Measurements from ENCODE around the gene ERGIC1.
"Not testable (repeated sequence)": the region's sequence is repeated elsewhere in the genome, so short reads cannot be mapped to it uniquely, and the experiment has no call there.

Gene ERGIC1

DNA sequence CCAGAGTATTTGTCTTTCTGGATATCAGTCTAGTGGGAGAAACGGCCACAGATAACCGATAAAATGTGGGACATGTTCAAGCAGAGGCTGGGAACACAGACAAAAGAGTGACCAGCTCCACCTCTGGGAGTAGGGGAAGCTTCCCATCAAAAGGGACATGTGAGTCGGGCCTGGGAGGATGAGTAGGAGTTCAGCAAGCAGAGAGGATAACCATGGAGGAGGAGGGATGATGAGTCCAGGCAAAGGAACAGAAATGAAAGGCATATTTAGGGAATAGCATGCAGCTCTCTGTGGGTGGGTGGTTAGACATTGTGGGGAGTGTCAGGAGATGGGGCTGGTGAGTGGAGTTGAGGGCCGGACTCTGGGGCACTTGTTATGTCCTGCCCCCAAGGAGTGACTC is 61.5 kb downstream of the ERGIC1 start:
- no peak for DNase-seq (ENCODE audit: extremely low read depth, insufficient read length)

DNA sequence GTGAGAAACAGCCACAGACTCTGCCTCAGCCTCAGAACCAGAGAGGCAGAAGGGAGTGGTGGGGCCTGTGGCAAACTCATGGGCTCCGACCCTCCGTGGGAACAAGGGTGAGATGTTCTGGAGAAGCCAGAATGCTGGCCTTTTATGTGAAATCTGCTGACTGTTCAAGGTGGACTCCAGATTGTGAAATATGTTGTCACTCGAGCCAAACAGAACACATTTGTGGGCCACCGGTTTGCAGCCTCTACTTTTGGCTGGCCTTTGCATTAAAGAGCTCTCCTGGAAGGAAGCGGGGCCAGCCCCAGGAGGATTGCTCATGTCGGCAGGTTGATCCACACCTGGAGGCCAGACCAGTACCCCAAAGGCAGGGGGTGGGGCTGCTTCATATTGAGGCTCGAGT is 62.4 kb downstream of the ERGIC1 start:
- no peaks in the 10 kb centered on the region for H3K27me3 ChIP-seq (replicated peaks; ENCODE audit: control insufficient read depth, insufficient read depth, low read length)
- H3K4me3 ChIP-seq (replicated peaks; ENCODE audit: low read depth, low read length) = no peak overlapping the region
- no peak for DNase-seq (ENCODE audit: extremely low read depth, insufficient read length)
- TF ChIP-seq, protein P1, sequence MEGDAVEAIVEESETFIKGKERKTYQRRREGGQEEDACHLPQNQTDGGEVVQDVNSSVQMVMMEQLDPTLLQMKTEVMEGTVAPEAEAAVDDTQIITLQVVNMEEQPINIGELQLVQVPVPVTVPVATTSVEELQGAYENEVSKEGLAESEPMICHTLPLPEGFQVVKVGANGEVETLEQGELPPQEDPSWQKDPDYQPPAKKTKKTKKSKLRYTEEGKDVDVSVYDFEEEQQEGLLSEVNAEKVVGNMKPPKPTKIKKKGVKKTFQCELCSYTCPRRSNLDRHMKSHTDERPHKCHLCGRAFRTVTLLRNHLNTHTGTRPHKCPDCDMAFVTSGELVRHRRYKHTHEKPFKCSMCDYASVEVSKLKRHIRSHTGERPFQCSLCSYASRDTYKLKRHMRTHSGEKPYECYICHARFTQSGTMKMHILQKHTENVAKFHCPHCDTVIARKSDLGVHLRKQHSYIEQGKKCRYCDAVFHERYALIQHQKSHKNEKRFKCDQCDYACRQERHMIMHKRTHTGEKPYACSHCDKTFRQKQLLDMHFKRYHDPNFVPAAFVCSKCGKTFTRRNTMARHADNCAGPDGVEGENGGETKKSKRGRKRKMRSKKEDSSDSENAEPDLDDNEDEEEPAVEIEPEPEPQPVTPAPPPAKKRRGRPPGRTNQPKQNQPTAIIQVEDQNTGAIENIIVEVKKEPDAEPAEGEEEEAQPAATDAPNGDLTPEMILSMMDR (IDR thresholded peaks at IDR 0.05; ENCODE audit: insufficient read depth, low read length, poor library complexity, severe bottlenecking) = no peak
- peaks cover 19% of the 10 kb centered on the region for H3K36me3 ChIP-seq (ENCODE audit: control insufficient read depth, insufficient read depth, low read length)

More for the DNA sequence above, 61.5 kb downstream of the ERGIC1 start:
- Histone ChIP-seq H3K27me3 (replicated peaks; ENCODE audit: control insufficient read depth, insufficient read depth, low read length) (no peaks in the 10 kb centered on the region), H3K36me3 (ENCODE audit: control insufficient read depth, insufficient read depth, low read length) (peaks cover 21% of the 10 kb centered on the region), H3K4me3 (replicated peaks; ENCODE audit: low read depth, low read length) (no peak overlapping the region)
- TF ChIP-seq, protein P1 (IDR thresholded peaks at IDR 0.05; ENCODE audit: insufficient read depth, low read length, poor library complexity, severe bottlenecking) = no peak

DNA sequence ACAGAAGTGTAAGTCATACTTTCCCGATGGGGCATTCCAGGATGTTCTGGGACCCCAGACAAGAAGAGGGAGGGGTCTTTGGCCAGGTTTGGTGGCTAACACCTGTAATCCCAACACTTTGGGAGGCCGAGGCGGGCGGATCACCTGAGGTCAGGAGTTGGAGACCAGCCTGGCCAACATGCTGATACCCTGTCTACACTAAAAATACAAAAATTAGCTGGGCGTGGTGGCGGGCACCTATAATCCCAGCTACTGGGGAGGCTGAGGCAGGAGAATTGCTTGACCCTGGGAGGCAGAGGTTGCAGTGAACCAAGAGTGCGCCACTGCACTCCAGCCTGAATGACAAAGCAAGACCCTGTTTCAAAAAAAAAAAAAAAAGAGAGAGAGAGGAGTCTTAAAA is 63.0 kb downstream of the ERGIC1 start:
- DNase-seq (ENCODE audit: extremely low read depth, insufficient read length); H3K27me3 ChIP-seq (replicated peaks; ENCODE audit: control insufficient read depth, insufficient read depth, low read length); H3K4me3 ChIP-seq (replicated peaks; ENCODE audit: low read depth, low read length): not testable (repeated sequence)
- peaks cover 23% of the 10 kb centered on the region for H3K36me3 ChIP-seq (ENCODE audit: control insufficient read depth, insufficient read depth, low read length)

DNA sequence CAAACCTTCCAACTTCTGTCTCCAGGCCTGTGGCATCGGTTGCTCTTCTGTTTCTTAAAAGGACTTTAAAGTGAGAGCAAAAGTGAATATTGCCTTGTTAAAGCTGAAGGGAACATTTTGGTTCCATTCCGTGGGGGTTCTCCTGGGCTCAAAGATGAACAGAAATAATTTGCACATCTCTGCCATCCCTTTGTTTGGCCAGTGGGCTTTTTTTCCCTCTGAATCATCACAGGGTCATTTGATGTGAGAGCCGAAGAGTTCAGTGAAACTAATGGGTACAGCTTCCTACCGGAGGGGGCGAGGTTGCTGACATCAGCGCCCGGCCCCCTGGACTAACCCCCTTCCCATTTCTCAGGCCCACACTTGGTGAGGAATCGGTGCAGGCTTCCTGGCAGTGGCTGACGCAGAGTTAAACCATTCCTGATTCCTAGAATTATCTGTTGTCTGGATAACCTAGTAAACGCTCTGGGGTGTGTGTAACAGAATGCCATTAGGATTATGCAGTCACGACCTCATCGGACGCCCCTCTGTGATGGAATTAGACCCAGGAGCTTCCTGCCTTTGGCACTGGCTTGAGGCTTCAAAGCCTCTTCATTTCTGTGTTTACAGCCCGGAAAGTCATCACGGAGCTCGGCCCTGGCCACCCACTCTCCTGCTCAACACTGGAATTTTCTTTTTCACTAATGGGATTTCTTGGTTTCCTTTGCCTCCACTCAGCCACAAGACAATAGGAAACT is 63.6 kb downstream of the ERGIC1 start:
- no peak for DNase-seq (ENCODE audit: extremely low read depth, insufficient read length)
- Histone ChIP-seq H3K27me3 (replicated peaks; ENCODE audit: control insufficient read depth, insufficient read depth, low read length) (no peaks in the 10 kb centered on the region), H3K36me3 (ENCODE audit: control insufficient read depth, insufficient read depth, low read length) (peaks cover 23% of the 10 kb centered on the region), H3K4me3 (replicated peaks; ENCODE audit: low read depth, low read length) (no peak overlapping the region)
- TF ChIP-seq, protein P1 (IDR thresholded peaks at IDR 0.05; ENCODE audit: insufficient read depth, low read length, poor library complexity, severe bottlenecking) = no peak

DNA sequence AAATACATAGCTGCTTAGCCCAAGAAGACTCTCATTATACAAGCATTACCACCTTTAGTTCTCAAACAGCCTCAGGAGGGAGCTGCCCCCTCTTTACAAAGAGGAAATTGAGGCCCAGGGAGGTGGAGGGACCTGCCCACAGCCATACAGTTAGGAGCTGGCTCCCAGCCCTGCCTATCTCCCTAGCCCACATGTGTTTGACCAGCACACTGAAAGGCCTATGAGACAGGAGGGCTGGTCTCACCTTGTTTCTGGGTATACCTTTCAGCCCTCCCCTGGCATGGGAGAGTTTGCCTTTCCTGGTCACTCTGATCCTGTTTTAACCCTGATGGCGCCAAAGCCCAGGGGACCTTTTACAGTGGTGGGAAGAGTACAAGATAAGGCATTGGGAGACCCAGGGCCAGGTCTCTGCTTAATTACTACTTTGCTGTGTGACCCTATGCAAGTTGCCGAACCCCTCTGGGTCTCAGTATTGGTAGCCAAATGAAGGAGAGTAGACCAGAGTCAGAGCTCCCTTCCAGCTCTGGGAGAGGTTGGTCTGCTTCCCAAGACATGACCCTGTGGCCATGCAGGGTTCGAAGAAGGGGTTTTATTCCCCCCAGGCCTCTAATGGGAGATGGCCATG is 64.3 kb downstream of the ERGIC1 start:
- Histone ChIP-seq H3K27me3 (replicated peaks; ENCODE audit: control insufficient read depth, insufficient read depth, low read length) (no peaks in the 10 kb centered on the region), H3K36me3 (ENCODE audit: control insufficient read depth, insufficient read depth, low read length) (peaks cover 21% of the 10 kb centered on the region), H3K4me3 (replicated peaks; ENCODE audit: low read depth, low read length) (no peak overlapping the region)
- TF ChIP-seq, protein P1 (IDR thresholded peaks at IDR 0.05; ENCODE audit: insufficient read depth, low read length, poor library complexity, severe bottlenecking) = no peak
- no peak for DNase-seq (ENCODE audit: extremely low read depth, insufficient read length)

DNA sequence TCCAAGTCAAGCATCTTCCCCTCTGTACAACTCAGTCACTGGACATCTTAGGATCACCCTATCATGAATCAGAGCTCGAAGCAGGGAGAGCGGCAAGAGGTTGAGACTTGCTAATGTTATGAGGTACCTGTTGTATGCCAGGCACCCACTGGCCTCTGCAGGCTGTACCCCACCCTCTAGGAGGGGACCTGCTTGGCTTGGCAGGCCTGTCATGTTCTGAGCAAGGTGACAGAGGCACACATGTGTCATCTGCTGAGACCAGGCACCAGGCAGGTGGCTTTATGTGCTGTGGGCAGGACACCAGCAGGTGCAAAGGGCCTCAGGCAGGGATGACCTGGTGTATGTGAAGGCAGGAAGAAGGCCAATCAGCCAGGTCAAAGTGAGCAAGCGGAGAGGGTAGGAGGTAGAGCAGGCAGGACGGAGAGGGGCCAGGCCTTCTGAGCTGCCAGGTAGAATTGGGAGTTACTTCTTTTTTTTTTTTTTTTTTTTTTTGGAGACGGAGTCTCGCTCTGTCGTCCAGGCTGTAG is 64.9 kb downstream of the ERGIC1 start:
- H3K36me3 ChIP-seq (ENCODE audit: control insufficient read depth, insufficient read depth, low read length) = peaks cover 21% of the 10 kb centered on the region
- no peak for DNase-seq (ENCODE audit: extremely low read depth, insufficient read length)
- H3K27me3 ChIP-seq (replicated peaks; ENCODE audit: control insufficient read depth, insufficient read depth, low read length) = no peaks in the 10 kb centered on the region
- H3K4me3 ChIP-seq (replicated peaks; ENCODE audit: low read depth, low read length) = no peak overlapping the region
- TF ChIP-seq, protein P1 (IDR thresholded peaks at IDR 0.05; ENCODE audit: insufficient read depth, low read length, poor library complexity, severe bottlenecking) = no peak
